Measurements from ENCODE around the gene GOLGA6L26.
"Not testable (repeated sequence)": the region's sequence is repeated elsewhere in the genome, so short reads cannot be mapped to it uniquely, and the experiment has no call there.

The GOLGA6L26 gene

GRCh38 chr15:23334096-23334495 is at the start of gene GOLGA6L26:
TSS of gene GOLGA6L26 (minus strand) at chr15:23334196. CDS start at chr15:23334135, 61 bp downstream.
- not testable (repeated sequence) for DNase-seq (ENCODE audit: low read depth)

- not testable (repeated sequence) for DNase-seq (ENCODE audit: low read depth)
These were observed 47.2 kb upstream of the GOLGA6L26 start for GRCh38 chr15:23381192-23381591.

GRCh38 chr15:23380700-23381099 is 46.7 kb upstream of the GOLGA6L26 start:
- not testable (repeated sequence) for DNase-seq (ENCODE audit: low read depth)

GRCh38 chr15:23378946-23379345 is 45.0 kb upstream of the GOLGA6L26 start:
- not testable (repeated sequence) for DNase-seq (ENCODE audit: low read depth)

DNA sequence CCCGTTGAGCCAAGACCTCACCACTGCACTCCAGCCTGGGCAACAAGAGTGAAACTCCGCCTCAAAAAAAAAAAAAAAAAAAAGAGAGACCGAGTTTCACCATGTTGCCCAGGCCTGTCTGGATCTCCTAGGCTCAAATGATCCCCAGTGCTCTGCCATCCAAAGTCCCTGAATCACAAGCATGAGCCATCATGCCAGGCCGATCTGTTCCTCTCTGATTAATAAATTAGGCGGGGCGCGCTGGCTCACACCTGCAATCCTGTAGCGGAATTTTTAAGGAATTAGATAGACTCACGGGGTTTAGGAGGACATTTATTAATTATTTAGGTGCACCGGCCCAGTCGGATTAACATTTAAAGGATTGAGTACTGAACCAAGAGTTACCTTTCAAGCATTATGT is 40.2 kb upstream of the GOLGA6L26 start:
- not testable (repeated sequence) for DNase-seq (ENCODE audit: low read depth)

GRCh38 chr15:23372891-23373600 is 39.0 kb upstream of the GOLGA6L26 start:
- DNase-seq (ENCODE audit: low read depth): not testable (repeated sequence)

- DNase-seq (ENCODE audit: low read depth): no peak
These were observed 38.3 kb upstream of the GOLGA6L26 start for GRCh38 chr15:23372284-23372683.

DNA sequence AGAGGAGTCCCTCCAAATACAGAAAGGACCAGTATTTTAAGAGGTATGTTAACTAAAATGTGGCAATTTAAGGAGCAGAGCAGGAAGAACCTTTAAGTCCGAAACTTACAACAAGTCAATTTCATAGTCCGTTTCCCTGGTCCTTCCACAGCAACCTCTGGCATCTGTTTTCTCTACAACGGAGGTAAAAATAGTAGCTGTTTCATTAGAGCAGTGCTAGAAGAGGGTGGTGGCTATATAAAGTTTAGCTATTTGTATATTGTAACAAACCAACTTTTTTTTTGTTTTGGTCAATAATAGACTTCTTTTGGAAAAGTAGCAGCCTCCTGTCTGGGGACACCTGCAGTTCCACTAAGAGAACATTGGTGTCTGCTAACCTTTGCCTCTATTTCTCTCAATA is 37.9 kb upstream of the GOLGA6L26 start:
- DNase-seq (ENCODE audit: low read depth): not testable (repeated sequence)

- not testable (repeated sequence) for DNase-seq (ENCODE audit: low read depth)
These were observed 37.1 kb upstream of the GOLGA6L26 start for GRCh38 chr15:23371134-23371533.

DNA sequence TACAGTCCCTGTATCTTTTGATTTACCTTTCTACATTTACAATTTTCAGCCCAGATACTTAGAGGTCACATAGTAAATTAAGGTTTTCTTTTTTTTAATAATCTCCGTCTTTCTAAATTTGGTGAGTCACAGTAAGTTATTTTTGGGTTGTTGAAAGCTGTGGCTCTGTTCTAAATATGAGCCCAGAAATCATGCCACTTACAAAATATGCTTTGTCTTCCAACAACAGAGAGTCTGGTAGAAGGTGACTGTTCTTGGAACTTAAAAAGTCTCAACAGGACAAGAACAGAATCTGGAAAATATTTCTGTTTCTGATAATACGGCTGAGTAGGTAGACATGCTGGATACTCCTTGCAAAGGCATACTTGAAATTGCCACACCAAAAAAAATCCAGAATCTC is 36.6 kb upstream of the GOLGA6L26 start:
- no peak for DNase-seq (ENCODE audit: low read depth)

GRCh38 chr15:23364261-23364660 is 30.3 kb upstream of the GOLGA6L26 start:
- DNase-seq (ENCODE audit: low read depth): not testable (repeated sequence)

- not testable (repeated sequence) for DNase-seq (ENCODE audit: low read depth)
These were observed 28.6 kb upstream of the GOLGA6L26 start for GRCh38 chr15:23362622-23363021.

GRCh38 chr15:23354448-23354847 is 20.5 kb upstream of the GOLGA6L26 start, which contains the start of gene GOLGA8S:
TSS of gene GOLGA8S (plus strand) at chr15:23354748. CDS start at chr15:23354810, 62 bp downstream.
- not testable (repeated sequence) for DNase-seq (ENCODE audit: low read depth)

- DNase-seq (ENCODE audit: low read depth): not testable (repeated sequence)
These were observed 22.8 kb downstream of the GOLGA6L26 start for GRCh38 chr15:23311233-23311632.

GRCh38 chr15:23305921-23306320 is 28.1 kb downstream of the GOLGA6L26 start:
- DNase-seq (ENCODE audit: low read depth): not testable (repeated sequence)

GRCh38 chr15:23304805-23305204 is 29.2 kb downstream of the GOLGA6L26 start:
- DNase-seq (ENCODE audit: low read depth): not testable (repeated sequence)

- DNase-seq (ENCODE audit: low read depth): not testable (repeated sequence)
These were observed 29.7 kb downstream of the GOLGA6L26 start for GRCh38 chr15:23304267-23304666.

GRCh38 chr15:23303654-23304053 is 30.3 kb downstream of the GOLGA6L26 start:
- DNase-seq (ENCODE audit: low read depth): not testable (repeated sequence)

DNA sequence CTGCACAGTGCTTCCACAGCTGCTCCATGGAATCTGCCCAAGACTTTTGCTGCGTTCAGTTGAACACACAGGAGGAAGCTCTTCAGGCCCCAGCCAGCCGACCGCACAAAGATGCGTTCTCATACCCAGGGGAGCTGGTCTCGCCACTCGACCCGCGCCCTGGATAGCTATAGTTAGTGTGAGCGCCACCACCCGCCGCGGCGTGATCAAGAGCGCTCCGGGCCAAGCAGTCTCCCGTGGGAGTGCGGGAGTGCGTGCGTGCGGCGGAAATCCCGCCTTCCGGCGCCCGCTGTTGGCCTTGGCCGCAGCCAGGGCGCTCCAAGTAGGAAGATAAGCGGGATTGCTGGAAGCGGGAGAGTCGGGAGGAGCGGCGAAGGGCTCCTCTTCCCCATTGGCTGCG is 30.8 kb downstream of the GOLGA6L26 start:
- not testable (repeated sequence) for DNase-seq (ENCODE audit: low read depth)

All from activated T-cell treated with anti-CD3 and anti-CD28 coated beads for 24 hours (primary cell).